ENCODE measurements around the gene LSS. TPM values are rescaled to one million over a fixed set of nuclear protein-coding genes. Genes with fewer than 3 reads are reported as not detected.

LSS gene
- total RNA-seq, 1 experiment from 2014 or later, result 45.5 TPM

DNA sequence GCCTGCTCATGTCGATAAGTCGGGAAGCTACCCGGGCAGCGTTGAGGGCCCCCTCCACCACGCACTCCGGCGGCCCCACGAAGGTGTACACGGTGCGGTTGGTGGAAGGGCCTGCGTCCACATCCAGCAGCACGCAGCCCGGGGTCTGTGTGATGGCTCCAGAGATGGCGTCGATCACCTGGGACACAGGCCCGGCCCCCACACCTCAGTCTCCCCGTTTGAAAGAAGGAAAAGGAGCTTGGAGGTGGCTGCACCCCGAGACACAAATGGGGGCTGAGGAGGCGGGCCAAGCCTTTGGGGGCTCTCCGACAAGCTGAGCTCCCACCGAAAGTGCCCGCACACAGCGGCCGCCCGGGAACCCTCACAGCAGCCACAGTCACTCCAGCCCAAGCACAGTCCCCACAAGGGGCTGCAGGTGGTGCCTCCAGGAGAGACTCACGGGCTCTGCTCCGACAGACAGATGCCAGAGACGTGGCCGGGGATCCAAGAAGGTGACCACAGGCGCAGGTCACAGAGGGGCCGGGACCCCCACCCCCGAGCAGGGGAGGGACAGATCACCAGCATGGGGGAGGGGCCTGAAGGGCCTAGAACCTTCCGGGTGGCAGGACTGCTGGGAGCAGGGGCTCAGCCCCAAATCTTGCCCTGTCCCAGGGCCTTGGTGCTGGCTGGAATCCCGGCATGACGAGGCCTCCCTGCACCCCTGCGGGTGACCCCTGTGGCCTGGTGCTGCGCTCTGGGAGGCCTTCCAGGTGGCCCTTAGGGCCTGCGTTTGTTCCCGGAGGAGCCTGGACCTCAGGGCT, 74.2 kb downstream of the LSS start:
- no peak for DNase-seq (ENCODE audit: unreplicated experiment)
- Mint-ChIP-seq H3K4me3 (ENCODE audit: unreplicated experiment) (no peak overlapping the region), H3K4me1 (ENCODE audit: insufficient read depth, unreplicated experiment) (peaks cover 1% of the 10 kb centered on the region), H3K27me3 (ENCODE audit: insufficient read depth, unreplicated experiment) (no peaks in the 10 kb centered on the region), H3K9me3 (ENCODE audit: unreplicated experiment) (no peaks in the 10 kb centered on the region), H3K36me3 (ENCODE audit: insufficient read depth, unreplicated experiment) (no peaks in the 10 kb centered on the region), H3K27ac (ENCODE audit: low read depth, unreplicated experiment) (no peak overlapping the region)
- TF ChIP-seq, protein P1, sequence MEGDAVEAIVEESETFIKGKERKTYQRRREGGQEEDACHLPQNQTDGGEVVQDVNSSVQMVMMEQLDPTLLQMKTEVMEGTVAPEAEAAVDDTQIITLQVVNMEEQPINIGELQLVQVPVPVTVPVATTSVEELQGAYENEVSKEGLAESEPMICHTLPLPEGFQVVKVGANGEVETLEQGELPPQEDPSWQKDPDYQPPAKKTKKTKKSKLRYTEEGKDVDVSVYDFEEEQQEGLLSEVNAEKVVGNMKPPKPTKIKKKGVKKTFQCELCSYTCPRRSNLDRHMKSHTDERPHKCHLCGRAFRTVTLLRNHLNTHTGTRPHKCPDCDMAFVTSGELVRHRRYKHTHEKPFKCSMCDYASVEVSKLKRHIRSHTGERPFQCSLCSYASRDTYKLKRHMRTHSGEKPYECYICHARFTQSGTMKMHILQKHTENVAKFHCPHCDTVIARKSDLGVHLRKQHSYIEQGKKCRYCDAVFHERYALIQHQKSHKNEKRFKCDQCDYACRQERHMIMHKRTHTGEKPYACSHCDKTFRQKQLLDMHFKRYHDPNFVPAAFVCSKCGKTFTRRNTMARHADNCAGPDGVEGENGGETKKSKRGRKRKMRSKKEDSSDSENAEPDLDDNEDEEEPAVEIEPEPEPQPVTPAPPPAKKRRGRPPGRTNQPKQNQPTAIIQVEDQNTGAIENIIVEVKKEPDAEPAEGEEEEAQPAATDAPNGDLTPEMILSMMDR (IDR thresholded peaks at IDR 0.05; ENCODE audit: unreplicated experiment), result no peak
- ChIA-PET POLR2A (no interaction called here), CTCF (interaction anchor here (1.4 kb wide), 1 partner anchor 12 kb away, joined by 4 read pairs; no protein-coding TSS in a partner anchor)
- intact Hi-C loops (cut with micrococcal nuclease), result no loop called here
- BruUV-seq (replicated peaks), result no TSS peak

DNA sequence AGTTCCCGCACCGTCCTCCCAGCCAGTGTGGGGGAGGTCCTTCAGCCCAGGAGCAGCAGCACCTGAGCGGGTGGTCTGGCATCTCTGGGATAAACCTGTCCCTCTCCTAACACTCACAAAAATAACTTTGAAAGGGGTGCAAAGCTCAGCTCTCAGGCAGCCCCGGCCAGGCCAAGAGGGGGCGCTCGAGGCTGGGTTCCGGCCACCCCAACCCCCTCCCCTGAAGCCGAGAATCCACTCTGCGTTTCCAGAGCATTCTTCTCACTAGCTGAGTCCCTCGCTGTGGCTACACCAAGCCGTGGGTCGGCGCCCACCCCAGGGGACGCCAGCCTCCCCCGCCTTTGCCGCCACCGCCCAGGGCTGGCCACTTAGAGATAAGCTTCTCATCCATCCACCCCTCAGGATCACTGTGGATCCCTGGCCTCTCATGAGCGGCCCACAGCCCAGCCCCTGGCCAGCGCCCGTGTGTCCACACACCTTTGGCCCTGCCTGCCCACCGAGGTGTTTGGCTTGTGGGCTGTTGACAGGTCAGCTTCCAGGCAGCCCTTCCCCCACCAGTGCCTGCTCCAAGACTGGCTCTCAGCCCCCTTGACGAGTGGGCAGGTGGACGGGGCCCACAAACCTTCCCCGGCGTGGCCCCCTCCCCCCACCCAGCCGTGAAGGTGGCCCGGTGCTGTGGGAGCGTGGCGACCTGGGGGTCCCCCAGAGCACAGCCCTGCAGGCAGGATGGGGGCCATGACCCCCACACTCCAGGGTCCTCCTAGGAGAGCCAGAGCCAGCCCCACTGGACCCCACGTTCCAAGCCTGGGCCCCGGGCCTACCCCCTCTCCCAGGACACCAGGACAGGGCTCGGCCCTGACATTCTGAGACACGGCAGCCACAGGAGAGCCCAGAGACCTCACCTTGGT, 75.1 kb downstream of the LSS start:
- Mint-ChIP-seq H3K27ac (ENCODE audit: low read depth, unreplicated experiment) (no peak overlapping the region), H3K9me3 (ENCODE audit: unreplicated experiment) (no peaks in the 10 kb centered on the region), H3K4me3 (ENCODE audit: unreplicated experiment) (no peak overlapping the region), H3K27me3 (ENCODE audit: insufficient read depth, unreplicated experiment) (no peaks in the 10 kb centered on the region), H3K36me3 (ENCODE audit: insufficient read depth, unreplicated experiment) (no peaks in the 10 kb centered on the region), H3K4me1 (ENCODE audit: insufficient read depth, unreplicated experiment) (no peaks in the 10 kb centered on the region)
- peak; percentile 11 for DNase-seq (ENCODE audit: unreplicated experiment)
- no TSS peak for BruUV-seq (replicated peaks)
- ChIA-PET POLR2A (no interaction called here), CTCF (interaction anchor here (0.6 to 1.4 kb wide), 4 partner anchors 10 to 1168 kb away, joined by 3 to 6 read pairs (median 4); no protein-coding TSS in a partner anchor)
- intact Hi-C loops (cut with micrococcal nuclease), result no loop called here
- TF ChIP-seq, protein P1 (IDR thresholded peaks at IDR 0.05; ENCODE audit: unreplicated experiment), result peak; percentile 52

DNA sequence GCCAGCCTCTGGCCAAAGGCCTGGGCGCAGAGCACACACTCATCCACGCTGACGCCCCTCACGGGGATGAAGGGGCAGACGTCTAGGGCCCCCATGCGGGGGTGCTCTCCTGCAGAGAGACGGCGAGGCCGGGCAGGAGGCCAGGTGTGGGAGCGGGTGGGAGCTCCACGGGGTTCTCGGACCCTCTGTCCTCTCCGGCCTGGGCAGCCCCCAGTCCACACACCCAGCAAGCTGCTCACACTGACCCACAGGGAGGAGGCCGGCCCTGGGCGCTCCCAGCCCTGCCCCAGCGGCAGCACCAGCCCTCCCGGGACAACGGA, 75.7 kb downstream of the LSS start:
- no peaks in the 10 kb centered on the region for H3K9me3 Mint-ChIP-seq (ENCODE audit: unreplicated experiment)
- TF ChIP-seq, protein P1 (IDR thresholded peaks at IDR 0.05; ENCODE audit: unreplicated experiment), result no peak
- no peak overlapping the region for H3K27ac Mint-ChIP-seq (ENCODE audit: low read depth, unreplicated experiment)
- DNase-seq (ENCODE audit: unreplicated experiment), result no peak
- H3K27me3 Mint-ChIP-seq (ENCODE audit: insufficient read depth, unreplicated experiment), result no peaks in the 10 kb centered on the region
- no peak overlapping the region for H3K4me3 Mint-ChIP-seq (ENCODE audit: unreplicated experiment)
- CTCF ChIA-PET, result interaction anchor here (1.0 to 1.4 kb wide), 3 partner anchors 9 to 70 kb away, joined by 3 to 6 read pairs (median 4); no protein-coding TSS in a partner anchor
- H3K4me1 Mint-ChIP-seq (ENCODE audit: insufficient read depth, unreplicated experiment), result no peaks in the 10 kb centered on the region
- H3K36me3 Mint-ChIP-seq (ENCODE audit: insufficient read depth, unreplicated experiment), result no peaks in the 10 kb centered on the region
- intact Hi-C loops (cut with micrococcal nuclease), result no loop called here
- POLR2A ChIA-PET, result no interaction called here
- BruUV-seq (replicated peaks), result no TSS peak
